Measurements from ENCODE around the gene VCPKMT.

The VCPKMT gene

GRCh38 chr14:50116181-50116956 lies at the start of gene VCPKMT:
VCPKMT (minus strand) TSS chr14:50116572; CDS start chr14:50116552, 20 bp downstream.
- peak; percentile 96 for DNase-seq

- no peak for DNase-seq
Measured at GRCh38 chr14:50156111-50156510, 39.7 kb upstream of the VCPKMT start.

- no peak for DNase-seq
Measured at GRCh38 chr14:50148799-50149198, 32.4 kb upstream of the VCPKMT start.

GRCh38 chr14:50139192-50139591 lies 22.8 kb upstream of the VCPKMT start:
- DNase-seq = no peak

GRCh38 chr14:50127802-50128201 lies 11.4 kb upstream of the VCPKMT start:
- no peak for DNase-seq

- DNase-seq = peak; percentile 3
Measured at GRCh38 chr14:50123062-50123461, 6.7 kb upstream of the VCPKMT start.

- no peak for DNase-seq
Measured at GRCh38 chr14:50122291-50122690, 5.9 kb upstream of the VCPKMT start.

GRCh38 chr14:50121486-50121885 lies 5.1 kb upstream of the VCPKMT start:
- DNase-seq = no peak

GRCh38 chr14:50117456-50117855 lies 1.1 kb upstream of the VCPKMT start:
- no peak for DNase-seq

GRCh38 chr14:50116966-50117365 lies 594 bp upstream of the VCPKMT start:
- DNase-seq = no peak

GRCh38 chr14:50113381-50114035 lies 2.9 kb downstream of the VCPKMT start:
- DNase-seq = no peak

GRCh38 chr14:50110323-50111037 lies 5.9 kb downstream of the VCPKMT start:
- no peak for DNase-seq

GRCh38 chr14:50109342-50109741 lies 7.0 kb downstream of the VCPKMT start:
- DNase-seq = no peak

- no peak for DNase-seq
Measured at GRCh38 chr14:50107850-50108249, 8.5 kb downstream of the VCPKMT start.

- DNase-seq = no peak
Measured at GRCh38 chr14:50106178-50106577, 10.2 kb downstream of the VCPKMT start.

- DNase-seq = no peak
Measured at GRCh38 chr14:50103558-50103957, 12.8 kb downstream of the VCPKMT start.

- no peak for DNase-seq
Measured at GRCh38 chr14:50101417-50101816, 15.0 kb downstream of the VCPKMT start.

GRCh38 chr14:50100805-50101204 lies 15.6 kb downstream of the VCPKMT start:
- DNase-seq = no peak

- no peak for DNase-seq
Measured at GRCh38 chr14:50099335-50099734, 17.0 kb downstream of the VCPKMT start.

- DNase-seq = no peak
Measured at GRCh38 chr14:50095895-50096294, 20.5 kb downstream of the VCPKMT start.

- DNase-seq = no peak
Measured at GRCh38 chr14:50094056-50094755, 22.2 kb downstream of the VCPKMT start.

GRCh38 chr14:50093496-50093895 lies 22.9 kb downstream of the VCPKMT start:
- DNase-seq = no peak

GRCh38 chr14:50092006-50092555 lies 24.3 kb downstream of the VCPKMT start:
- no peak for DNase-seq
